Gastroesophageal sphincter (tissue), 4 donors: Measurements from ENCODE around the gene CYP4F22. TPM values are rescaled to one million over a fixed set of nuclear protein-coding genes. Genes with fewer than 3 reads are reported as not detected.

ENCODE experiments used
- ATAC-seq: fragments of 150-250 bp; one replicate; pipeline ENCODE4 v1.9.1; 2016; ENCODE audit warnings: mild to moderate bottlenecking, moderate library complexity
- H3K27ac ChIP-seq, 4 donors: fragments of 200-600 bp; sonication (generic) in 3 of 4; 1 replicate in 3 of 4; 2 replicates in 1 of 4; pipeline ENCODE4 v1.5.1; 2016 to 2019
- H3K27me3 ChIP-seq: fragments of 200-600 bp; sonication (generic); one replicate; pipeline ENCODE4 v1.5.1; 2019
- H3K36me3 ChIP-seq, 2 donors: fragments of 200-600 bp; sonication (generic); one replicate each; pipeline ENCODE4 v1.5.1; 2019; ENCODE audit warnings: control low read depth in 1 of 2
- H3K4me1 ChIP-seq, 3 donors: fragments of 200-600 bp; sonication (generic); 1 replicate in 2 of 3; 2 replicates in 1 of 3; pipeline ENCODE4 v1.5.1; 2016 to 2019; ENCODE audit warnings: control low read depth in 2 of 3
- H3K4me3 ChIP-seq, 2 donors: fragments of 200-600 bp; sonication (generic); one replicate each; pipeline ENCODE4 v1.5.1; 2019; ENCODE audit warnings: mild to moderate bottlenecking in 1 of 2, moderate library complexity in 1 of 2
- H3K9me3 ChIP-seq, 3 donors: fragments of 200-600 bp; sonication (generic); one replicate each; pipeline ENCODE4 v1.5.1; 2017 to 2019; ENCODE audit warnings: control low read depth in 2 of 3
- CTCF ChIP-seq, 4 experiments: fragments of 200-600 bp in 2 of 4; fragments of 450-650 bp in 2 of 4; sonication (generic) in 1 of 4; IDR thresholded peaks; one replicate each; pipeline ENCODE4 v1.5.1; 2017 to 2019; ENCODE audit warnings: antibody characterized with exemption in 4 of 4, mild to moderate bottlenecking in 2 of 4, moderate library complexity in 2 of 4
- EP300 ChIP-seq: sonication (generic); formaldehyde crosslinking; IDR thresholded peaks from one replicate; pipeline ENCODE4 v1.6.1; 2017; ENCODE audit warnings: antibody characterized with exemption, mild to moderate bottlenecking
- POLR2A ChIP-seq, 2 donors: fragments of 450-650 bp; IDR thresholded peaks; one replicate each; pipeline ENCODE4 v1.6.1; 2017; ENCODE audit warnings: antibody characterized with exemption in 2 of 2, mild to moderate bottlenecking in 2 of 2, moderate library complexity in 1 of 2
- POLR2AphosphoS5 ChIP-seq: sonication (generic); formaldehyde crosslinking; IDR thresholded peaks from one replicate; pipeline ENCODE4 v1.6.1; 2017; ENCODE audit warnings: antibody characterized with exemption
- WGBS, 2 donors: methylation state at CpG; one replicate each; pipeline ENCODE4 v1.1.5; 2018; ENCODE audit warnings: low coverage in 1 of 2; 5-methylcytosine and 5-hydroxymethylcytosine counted together
- total RNA-seq, 4 donors: library from RNA; depleted of rRNA; stranded (reverse); fragments of >200 nt; gene quantifications; one replicate each; pipeline ENCODE4 v1.1.0, GENCODE V29; 2016

CYP4F22 gene
- total RNA-seq, 4 donors from 2014 or later, result 0.19 to 0.47 (median 0.47) TPM; not detected in 1

DNA sequence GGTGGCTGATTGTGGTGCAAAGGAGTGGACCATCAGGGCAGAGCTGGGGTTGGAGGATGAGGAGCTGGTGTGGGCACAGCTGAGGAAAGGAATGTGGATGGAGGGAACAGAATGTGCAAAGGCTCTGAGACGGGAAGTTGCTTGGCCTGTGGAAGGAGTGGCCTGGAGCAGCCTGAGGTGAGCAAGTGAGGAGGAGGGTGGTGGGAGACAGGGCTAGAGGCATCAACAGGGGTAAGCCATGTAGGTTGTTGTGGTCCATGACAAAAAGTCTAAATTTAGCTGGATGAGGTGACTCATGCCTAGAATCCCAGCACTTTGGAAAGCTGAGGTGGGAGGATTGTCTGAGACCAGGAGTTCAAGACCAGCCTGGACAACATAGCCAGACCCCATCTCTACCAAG lies 9.5 kb downstream of the CYP4F22 start:
- no peak overlapping the region for H3K27ac ChIP-seq
- no peaks in the 10 kb centered on the region for H3K4me1 ChIP-seq
- H3K9me3 ChIP-seq, result peaks cover 0 to 18% (median 0%) of the 10 kb centered on the region in 3 donors
- no peaks in the 10 kb centered on the region for H3K36me3 ChIP-seq
- TF ChIP-seq EP300, result no peak
- no peak for TF ChIP-seq CTCF (IDR thresholded peaks at IDR 0.05)
- no peak for TF ChIP-seq POLR2AphosphoS5
- TF ChIP-seq POLR2A (IDR thresholded peaks at IDR 0.05), result no peak
- WGBS, 2 donors, result 67 to 70% methylated on average over 1 of the region's 1 CpG
- no peak overlapping the region for H3K4me3 ChIP-seq
- no peak for ATAC-seq
- peaks cover 40% of the 10 kb centered on the region for H3K27me3 ChIP-seq

- peaks cover 0 to 18% (median 0%) of the 10 kb centered on the region in 3 donors for H3K9me3 ChIP-seq
- H3K4me3 ChIP-seq, result no peak overlapping the region
- ATAC-seq, result no peak
- no peaks in the 10 kb centered on the region for H3K4me1 ChIP-seq
- H3K27me3 ChIP-seq, result peaks cover 50% of the 10 kb centered on the region
- WGBS, 2 donors, result no CpG with 5 or more reads among the region's 6 CpGs
- H3K27ac ChIP-seq, result no peak overlapping the region
- TF ChIP-seq POLR2A (IDR thresholded peaks at IDR 0.05), result no peak
- no peak for TF ChIP-seq CTCF (IDR thresholded peaks at IDR 0.05)
- no peak for TF ChIP-seq EP300
- TF ChIP-seq POLR2AphosphoS5, result no peak
- no peaks in the 10 kb centered on the region for H3K36me3 ChIP-seq
Observed at GRCh38 chr19:15519433-15519976, 11.2 kb downstream of the CYP4F22 start.

DNA sequence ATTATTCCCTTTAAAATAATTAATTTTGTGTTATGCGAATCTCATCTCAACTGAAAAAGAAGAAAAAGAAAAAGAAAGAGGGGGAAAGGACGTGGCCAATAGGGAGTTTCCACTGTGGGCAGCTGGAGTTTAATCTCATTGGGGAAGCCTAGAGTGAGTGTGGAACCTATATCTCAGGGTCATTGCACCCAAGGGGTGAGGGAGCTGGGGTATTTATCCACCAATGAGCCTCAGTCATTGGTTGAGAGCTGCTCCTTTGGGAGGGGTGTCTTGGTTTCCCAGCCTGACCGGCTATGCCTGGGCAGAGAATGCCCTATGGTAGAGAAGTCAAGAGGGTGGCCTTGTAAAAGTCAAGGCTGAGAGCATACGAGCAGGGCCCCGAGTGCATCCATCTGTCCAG lies 16.5 kb downstream of the CYP4F22 start:
- 61 to 77% methylated on average over 2 to 4 of the region's 5 CpGs for WGBS, 2 donors
- no peak for ATAC-seq

DNA sequence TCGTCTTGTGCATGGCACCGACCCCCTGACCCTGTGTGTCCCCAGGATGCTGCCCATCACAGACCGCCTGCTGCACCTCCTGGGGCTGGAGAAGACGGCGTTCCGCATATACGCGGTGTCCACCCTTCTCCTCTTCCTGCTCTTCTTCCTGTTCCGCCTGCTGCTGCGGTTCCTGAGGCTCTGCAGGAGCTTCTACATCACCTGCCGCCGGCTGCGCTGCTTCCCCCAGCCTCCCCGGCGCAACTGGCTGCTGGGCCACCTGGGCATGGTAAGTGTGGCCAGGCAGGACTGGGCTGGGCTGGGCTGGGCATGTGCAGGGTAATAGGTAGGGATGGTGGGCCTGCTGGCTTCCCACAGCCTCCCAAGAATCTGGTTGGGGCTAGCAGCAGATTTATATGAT lies 17.0 kb downstream of the CYP4F22 start:
- Histone ChIP-seq H3K4me1 (no peaks in the 10 kb centered on the region), H3K36me3 (no peaks in the 10 kb centered on the region), H3K27ac (no peak overlapping the region), H3K9me3 (peaks cover 0 to 5% (median 0%) of the 10 kb centered on the region in 3 donors), H3K4me3 (no peak overlapping the region), H3K27me3 (peaks cover 61% of the 10 kb centered on the region)
- TF ChIP-seq POLR2AphosphoS5 (no peak), POLR2A (IDR thresholded peaks at IDR 0.05) (no peak), CTCF (IDR thresholded peaks at IDR 0.05) (no peak), EP300 (no peak)
- no CpG with 5 or more reads among the region's 15 CpGs for WGBS, 2 donors
- no peak for ATAC-seq

More for the DNA sequence above, 16.5 kb downstream of the CYP4F22 start:
- Histone ChIP-seq H3K27ac (no peak overlapping the region), H3K4me3 (no peak overlapping the region), H3K27me3 (peaks cover 57% of the 10 kb centered on the region), H3K4me1 (no peaks in the 10 kb centered on the region), H3K36me3 (no peaks in the 10 kb centered on the region), H3K9me3 (peaks cover 0 to 5% (median 0%) of the 10 kb centered on the region in 3 donors)
- TF ChIP-seq POLR2A (IDR thresholded peaks at IDR 0.05), result no peak
- no peak for TF ChIP-seq CTCF (IDR thresholded peaks at IDR 0.05)
- TF ChIP-seq EP300, result no peak
- TF ChIP-seq POLR2AphosphoS5, result no peak

DNA sequence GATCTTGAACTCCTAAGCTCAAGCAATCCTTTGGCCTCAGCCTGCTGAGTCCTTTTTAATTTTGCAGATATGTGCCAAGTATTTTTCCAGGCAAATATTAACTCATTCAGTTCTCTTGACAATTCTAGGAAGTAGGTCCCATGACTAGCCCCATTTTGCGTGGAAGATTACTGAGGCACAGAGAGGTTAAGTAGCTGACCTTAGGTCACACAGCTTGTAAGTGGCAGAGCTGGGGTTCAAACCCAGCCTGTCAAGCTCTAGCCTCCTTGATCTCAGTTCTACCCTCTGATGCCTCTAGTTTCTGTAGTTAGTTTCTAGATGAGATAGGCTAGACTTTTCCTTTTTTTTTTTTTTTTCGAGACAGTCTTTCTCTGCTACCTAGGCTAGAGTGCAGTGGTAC lies 18.1 kb downstream of the CYP4F22 start:
- TF ChIP-seq POLR2AphosphoS5 (no peak), POLR2A (IDR thresholded peaks at IDR 0.05) (no peak), CTCF (IDR thresholded peaks at IDR 0.05) (no peak), EP300 (no peak)
- Histone ChIP-seq H3K27ac (no peak overlapping the region), H3K4me3 (no peak overlapping the region), H3K4me1 (no peaks in the 10 kb centered on the region), H3K9me3 (peaks cover 0 to 5% (median 0%) of the 10 kb centered on the region in 3 donors), H3K27me3 (peaks cover 70% of the 10 kb centered on the region), H3K36me3 (no peaks in the 10 kb centered on the region)
- no peak for ATAC-seq
- WGBS, 2 donors, result 20 to 72% methylated on average over 1 to 2 of the region's 2 CpGs
